ENCODE data around the gene TMEM129. TPM values are rescaled to one million over a fixed set of nuclear protein-coding genes. Genes with fewer than 3 reads are reported as not detected.
A peak's percentile ranks its signal among the peaks of the same experiment; 100 is the strongest.

Gene TMEM129
- total RNA-seq, 3 donors from 2014 or later = 43.7 to 57.0 (median 55.6) TPM

- TF ChIP-seq, protein P1, sequence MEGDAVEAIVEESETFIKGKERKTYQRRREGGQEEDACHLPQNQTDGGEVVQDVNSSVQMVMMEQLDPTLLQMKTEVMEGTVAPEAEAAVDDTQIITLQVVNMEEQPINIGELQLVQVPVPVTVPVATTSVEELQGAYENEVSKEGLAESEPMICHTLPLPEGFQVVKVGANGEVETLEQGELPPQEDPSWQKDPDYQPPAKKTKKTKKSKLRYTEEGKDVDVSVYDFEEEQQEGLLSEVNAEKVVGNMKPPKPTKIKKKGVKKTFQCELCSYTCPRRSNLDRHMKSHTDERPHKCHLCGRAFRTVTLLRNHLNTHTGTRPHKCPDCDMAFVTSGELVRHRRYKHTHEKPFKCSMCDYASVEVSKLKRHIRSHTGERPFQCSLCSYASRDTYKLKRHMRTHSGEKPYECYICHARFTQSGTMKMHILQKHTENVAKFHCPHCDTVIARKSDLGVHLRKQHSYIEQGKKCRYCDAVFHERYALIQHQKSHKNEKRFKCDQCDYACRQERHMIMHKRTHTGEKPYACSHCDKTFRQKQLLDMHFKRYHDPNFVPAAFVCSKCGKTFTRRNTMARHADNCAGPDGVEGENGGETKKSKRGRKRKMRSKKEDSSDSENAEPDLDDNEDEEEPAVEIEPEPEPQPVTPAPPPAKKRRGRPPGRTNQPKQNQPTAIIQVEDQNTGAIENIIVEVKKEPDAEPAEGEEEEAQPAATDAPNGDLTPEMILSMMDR (IDR thresholded peaks at IDR 0.05) = peak; percentile 20
- no peaks in the 10 kb centered on the region for H3K36me3 ChIP-seq (ENCODE audit: low read depth)
- peak within 1 kb of the TSS; percentile 80 for H3K4me3 ChIP-seq
- H3K4me1 ChIP-seq (ENCODE audit: low read depth) = peaks cover 33% of the 10 kb centered on the region
- intact Hi-C loops (cut with DNase I, micrococcal nuclease) = no loop called here
- ATAC-seq (peak; percentile 90), DNase-seq (peak; percentile 98 to 99 (median 99))
- no peaks in the 10 kb centered on the region for H3K9me3 ChIP-seq
Observed at GRCh38 chr4:1712216-1713002, 8.7 kb downstream of the TMEM129 start, which contains the start of gene SLBP. SLBP (minus strand) TSS chr4:1712319; CDS start chr4:1712188, 131 bp downstream.

- TF ChIP-seq, protein P1 (IDR thresholded peaks at IDR 0.05) = no peak
- ATAC-seq (peak; percentile 35), DNase-seq (peak; percentile 72 to 79 (median 73))
- no peaks in the 10 kb centered on the region for H3K36me3 ChIP-seq (ENCODE audit: low read depth)
- peak overlapping the region; percentile 80 for H3K4me3 ChIP-seq
- H3K4me1 ChIP-seq (ENCODE audit: low read depth) = peaks cover 33% of the 10 kb centered on the region
- no peaks in the 10 kb centered on the region for H3K9me3 ChIP-seq
- intact Hi-C loops (cut with DNase I, micrococcal nuclease) = no loop called here
Observed at GRCh38 chr4:1711571-1712215, 9.4 kb downstream of the TMEM129 start.

- peaks cover 33% of the 10 kb centered on the region for H3K4me1 ChIP-seq (ENCODE audit: low read depth)
- H3K4me3 ChIP-seq = peak overlapping the region; percentile 80
- no peak for DNase-seq
- H3K36me3 ChIP-seq (ENCODE audit: low read depth) = no peaks in the 10 kb centered on the region
- H3K9me3 ChIP-seq = no peaks in the 10 kb centered on the region
- ATAC-seq = no peak
- intact Hi-C loops (cut with DNase I, micrococcal nuclease) = no loop called here
- TF ChIP-seq, protein P1 (IDR thresholded peaks at IDR 0.05) = no peak
Observed at GRCh38 chr4:1711055-1711570, 10.0 kb downstream of the TMEM129 start.

DNA sequence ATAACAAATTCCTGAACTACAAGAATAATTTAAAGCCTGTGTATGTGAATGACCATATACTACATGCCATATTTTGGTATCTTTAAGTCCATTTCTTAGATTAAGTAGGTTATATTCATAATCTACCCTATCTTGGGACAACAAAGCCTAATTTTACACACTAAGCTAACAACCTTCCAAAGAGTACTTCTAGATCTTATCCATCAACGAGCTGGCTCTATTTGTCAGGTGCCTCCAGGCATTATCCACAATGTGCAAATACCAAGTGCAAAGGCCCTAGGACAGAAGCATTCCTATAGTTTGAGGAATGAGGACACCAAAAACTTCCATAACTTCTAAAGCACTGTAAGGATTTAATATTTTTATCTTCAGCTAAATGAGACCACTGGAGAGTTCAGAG lies 12.5 kb downstream of the TMEM129 start:
- Histone ChIP-seq H3K9me3 (no peaks in the 10 kb centered on the region), H3K4me3 (no peak overlapping the region), H3K4me1 (ENCODE audit: low read depth) (peaks cover 20% of the 10 kb centered on the region), H3K36me3 (ENCODE audit: low read depth) (no peaks in the 10 kb centered on the region)
- intact Hi-C loops (cut with DNase I, micrococcal nuclease) = no loop called here
- no peak for DNase-seq
- no peak for ATAC-seq
- TF ChIP-seq, protein P1 (IDR thresholded peaks at IDR 0.05) = no peak

GRCh38 chr4:1706358-1706757 lies 14.8 kb downstream of the TMEM129 start:
- intact Hi-C loops (cut with DNase I, micrococcal nuclease) = no loop called here
- peaks cover 16% of the 10 kb centered on the region for H3K4me1 ChIP-seq (ENCODE audit: low read depth)
- H3K36me3 ChIP-seq (ENCODE audit: low read depth) = peaks cover 6% of the 10 kb centered on the region
- H3K4me3 ChIP-seq = no peak overlapping the region
- DNase-seq (no peak), ATAC-seq (no peak)
- H3K9me3 ChIP-seq = no peaks in the 10 kb centered on the region
- TF ChIP-seq, protein P1 (IDR thresholded peaks at IDR 0.05) = no peak
